Right atrium auricular region (tissue), 2 donors: Measurements from ENCODE around the gene NAV2. TPM values are rescaled to one million over a fixed set of nuclear protein-coding genes. Genes with fewer than 3 reads are reported as not detected.
"Not testable (repeated sequence)": the region's sequence is repeated elsewhere in the genome, so short reads cannot be mapped to it uniquely, and the experiment has no call there.

ENCODE experiments used
- DNase-seq: peaks from one replicate; pipeline ENCODE4 v3.0.0-alpha.2; 2019; ENCODE audit warnings: low spot score
- H3K27ac ChIP-seq, 2 donors: fragments of 200-600 bp; sonication (generic); 1 replicate in 1 of 2; 2 replicates in 1 of 2; pipeline ENCODE4 v1.5.1; 2016 to 2019
- H3K27me3 ChIP-seq, 2 donors: fragments of 200-600 bp; sonication (generic); one replicate each; pipeline versions ENCODE4 v1.5.1 to v1.6.0; 2017 to 2019
- H3K36me3 ChIP-seq: fragments of 200-600 bp; sonication (generic); one replicate; pipeline ENCODE4 v1.5.1; 2016
- H3K4me1 ChIP-seq, 2 donors: fragments of 200-600 bp; sonication (generic); one replicate each; pipeline versions ENCODE4 v1.5.1 to v1.6.0; 2017 to 2019
- H3K4me3 ChIP-seq, 2 donors: fragments of 200-600 bp; sonication (generic); 1 replicate in 1 of 2; 2 replicates in 1 of 2; pipeline ENCODE4 v1.5.1; 2017 to 2019; ENCODE audit warnings: mild to moderate bottlenecking in 1 of 2, moderate library complexity in 1 of 2
- H3K9me3 ChIP-seq, 2 donors: fragments of 200-600 bp; sonication (generic); one replicate each; pipeline ENCODE4 v1.5.1; 2019
- total RNA-seq, 2 donors: library from RNA; depleted of rRNA; stranded (reverse); fragments of >200 nt; gene quantifications; one replicate each; pipeline ENCODE4 v1.1.0, GENCODE V29; 2016
- TF ChIP-seq, protein P1 (sequence below), 2 donors: fragments of 200-600 bp; sonication (generic); IDR thresholded peaks; one replicate each; pipeline ENCODE4 v1.5.1; 2019; ENCODE audit warnings: antibody characterized with exemption in 2 of 2

Gene NAV2
- total RNA-seq, 2 donors from 2014 or later, result 11.4 to 19.2 TPM

GRCh38 chr11:19889531-19889930 lies 176.9 kb downstream of the NAV2 start:
- Histone ChIP-seq H3K4me3 (no peak overlapping the region), H3K4me1 (peaks cover 0 to 9% of the 10 kb centered on the region in 2 donors), H3K27me3 (no peaks in the 10 kb centered on the region), H3K27ac (no peak overlapping the region), H3K9me3 (no peaks in the 10 kb centered on the region), H3K36me3 (peaks cover 15% of the 10 kb centered on the region)
- TF ChIP-seq, protein P1, sequence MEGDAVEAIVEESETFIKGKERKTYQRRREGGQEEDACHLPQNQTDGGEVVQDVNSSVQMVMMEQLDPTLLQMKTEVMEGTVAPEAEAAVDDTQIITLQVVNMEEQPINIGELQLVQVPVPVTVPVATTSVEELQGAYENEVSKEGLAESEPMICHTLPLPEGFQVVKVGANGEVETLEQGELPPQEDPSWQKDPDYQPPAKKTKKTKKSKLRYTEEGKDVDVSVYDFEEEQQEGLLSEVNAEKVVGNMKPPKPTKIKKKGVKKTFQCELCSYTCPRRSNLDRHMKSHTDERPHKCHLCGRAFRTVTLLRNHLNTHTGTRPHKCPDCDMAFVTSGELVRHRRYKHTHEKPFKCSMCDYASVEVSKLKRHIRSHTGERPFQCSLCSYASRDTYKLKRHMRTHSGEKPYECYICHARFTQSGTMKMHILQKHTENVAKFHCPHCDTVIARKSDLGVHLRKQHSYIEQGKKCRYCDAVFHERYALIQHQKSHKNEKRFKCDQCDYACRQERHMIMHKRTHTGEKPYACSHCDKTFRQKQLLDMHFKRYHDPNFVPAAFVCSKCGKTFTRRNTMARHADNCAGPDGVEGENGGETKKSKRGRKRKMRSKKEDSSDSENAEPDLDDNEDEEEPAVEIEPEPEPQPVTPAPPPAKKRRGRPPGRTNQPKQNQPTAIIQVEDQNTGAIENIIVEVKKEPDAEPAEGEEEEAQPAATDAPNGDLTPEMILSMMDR (IDR thresholded peaks at IDR 0.05), result no peak
- no peak for DNase-seq

DNA sequence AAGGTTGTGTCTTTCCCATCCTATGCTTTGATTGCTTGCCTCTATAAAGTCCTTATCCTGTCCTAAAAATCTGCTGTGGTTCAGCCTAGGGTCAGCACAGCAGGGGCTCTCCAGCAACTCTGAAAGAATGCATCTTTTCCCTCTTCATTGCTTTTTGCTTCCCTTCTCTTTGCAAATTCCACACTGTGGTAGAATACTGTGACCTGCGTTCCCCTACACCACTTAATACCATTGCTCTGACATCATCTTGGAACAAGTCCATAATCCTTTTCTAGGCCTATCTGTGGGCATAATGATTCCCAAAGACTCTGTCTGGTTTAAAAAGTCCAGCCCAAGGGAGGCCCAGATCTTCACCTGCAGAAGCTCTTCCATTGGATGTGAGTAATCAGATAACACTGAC lies 177.7 kb downstream of the NAV2 start:
- peaks cover 10% of the 10 kb centered on the region for H3K36me3 ChIP-seq
- TF ChIP-seq, protein P1 (IDR thresholded peaks at IDR 0.05), result no peak
- peaks cover 0 to 9% of the 10 kb centered on the region in 2 donors for H3K4me1 ChIP-seq
- H3K27ac ChIP-seq, result peak overlapping the region in 1 of 2 donors; percentile 35
- no peak for DNase-seq
- no peaks in the 10 kb centered on the region for H3K27me3 ChIP-seq
- no peak overlapping the region for H3K4me3 ChIP-seq
- H3K9me3 ChIP-seq, result no peaks in the 10 kb centered on the region

DNA sequence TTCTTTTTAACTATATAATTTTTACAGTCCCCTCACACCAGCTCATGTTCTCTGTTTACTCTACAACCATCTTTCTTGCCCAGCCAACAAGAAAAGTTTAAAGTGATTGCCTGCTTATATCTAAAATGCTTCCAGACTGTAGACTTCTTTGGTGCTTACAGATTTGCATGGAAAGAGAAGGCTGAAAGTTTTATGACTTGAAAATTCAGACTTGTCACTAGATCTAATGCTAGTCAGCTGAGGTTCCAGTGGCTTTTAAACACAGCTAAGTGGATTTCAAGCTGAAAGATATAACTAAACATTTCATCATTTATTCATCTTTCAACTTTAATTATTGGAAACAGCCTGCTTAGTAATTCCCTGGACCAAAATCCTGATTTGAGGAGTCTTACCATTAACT lies 178.4 kb downstream of the NAV2 start:
- peaks cover 0 to 9% of the 10 kb centered on the region in 2 donors for H3K4me1 ChIP-seq
- H3K4me3 ChIP-seq, result no peak overlapping the region
- TF ChIP-seq, protein P1 (IDR thresholded peaks at IDR 0.05), result no peak
- H3K27me3 ChIP-seq, result no peaks in the 10 kb centered on the region
- H3K36me3 ChIP-seq, result peaks cover 6% of the 10 kb centered on the region
- no peak for DNase-seq
- peak overlapping the region in 1 of 2 donors; percentile 35 for H3K27ac ChIP-seq
- H3K9me3 ChIP-seq, result no peaks in the 10 kb centered on the region

DNA sequence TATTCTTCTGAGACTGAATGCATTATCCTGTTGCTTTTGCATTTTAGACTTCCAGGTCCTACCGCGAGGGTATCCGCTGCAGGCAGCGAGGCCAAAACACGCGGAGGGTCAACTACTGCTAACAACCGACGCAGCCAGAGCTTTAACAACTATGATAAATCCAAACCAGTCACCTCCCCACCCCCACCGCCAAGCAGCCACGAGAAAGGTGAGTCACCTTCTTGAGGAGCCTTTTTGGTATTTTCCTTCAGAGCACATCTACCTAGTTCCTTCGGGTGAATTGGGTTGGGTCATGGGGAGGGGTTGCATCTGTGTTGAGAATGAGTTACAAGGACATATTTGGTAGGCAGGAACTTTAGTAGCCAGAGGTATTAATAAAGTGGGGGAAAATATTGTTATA lies 179.8 kb downstream of the NAV2 start:
- Histone ChIP-seq H3K27me3 (no peaks in the 10 kb centered on the region), H3K9me3 (no peaks in the 10 kb centered on the region), H3K4me3 (no peak overlapping the region), H3K4me1 (peaks cover 0 to 9% of the 10 kb centered on the region in 2 donors), H3K27ac (no peak overlapping the region), H3K36me3 (peaks cover 4% of the 10 kb centered on the region)
- TF ChIP-seq, protein P1 (IDR thresholded peaks at IDR 0.05), result no peak
- no peak for DNase-seq

DNA sequence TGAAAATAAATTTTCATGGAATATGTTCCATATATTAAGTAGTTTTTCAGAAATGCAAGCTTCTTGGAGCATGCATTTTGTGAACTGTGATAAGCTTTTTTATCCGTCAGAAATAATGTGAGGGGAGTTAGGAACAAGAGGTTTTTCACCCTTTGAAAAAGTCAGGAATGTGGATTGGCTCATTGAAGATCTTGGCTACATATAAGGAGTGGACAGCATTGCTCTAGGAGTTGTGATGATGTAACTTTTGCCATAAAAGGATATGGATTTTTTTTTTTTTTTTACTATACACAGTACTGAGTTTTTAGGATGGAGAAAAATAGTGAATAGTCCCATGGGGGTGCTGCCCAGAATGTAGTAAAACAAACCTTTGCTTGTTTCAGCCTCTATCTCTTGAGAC lies 180.2 kb downstream of the NAV2 start:
- Histone ChIP-seq H3K4me3 (no peak overlapping the region), H3K27ac (no peak overlapping the region), H3K36me3 (peaks cover 4% of the 10 kb centered on the region), H3K4me1 (peaks cover 0 to 9% of the 10 kb centered on the region in 2 donors), H3K27me3 (no peaks in the 10 kb centered on the region), H3K9me3 (no peaks in the 10 kb centered on the region)
- TF ChIP-seq, protein P1 (IDR thresholded peaks at IDR 0.05), result no peak
- DNase-seq, result no peak

DNA sequence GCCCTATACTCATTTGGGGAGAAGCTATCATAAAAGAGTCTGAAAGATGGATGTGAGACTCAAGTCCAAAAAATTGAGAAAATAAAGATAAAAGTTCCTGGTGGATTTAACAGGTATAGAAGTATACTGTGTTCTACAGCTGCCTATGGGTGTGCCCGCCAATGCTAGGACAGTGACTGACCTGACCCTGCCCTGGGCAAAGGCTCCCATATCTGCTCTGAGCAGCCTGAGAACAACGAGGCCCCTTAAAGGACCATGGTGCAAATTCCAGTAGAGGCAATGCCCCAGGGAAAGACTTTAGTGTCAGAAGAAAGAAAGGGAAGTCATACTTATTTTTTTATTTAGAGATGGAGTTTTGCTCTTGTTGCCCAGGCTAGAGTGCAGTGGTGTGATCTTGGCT lies 181.8 kb downstream of the NAV2 start:
- TF ChIP-seq, protein P1 (IDR thresholded peaks at IDR 0.05), result no peak
- H3K27ac ChIP-seq, result no peak overlapping the region
- H3K9me3 ChIP-seq, result no peaks in the 10 kb centered on the region
- peaks cover 4% of the 10 kb centered on the region for H3K36me3 ChIP-seq
- no peak overlapping the region for H3K4me3 ChIP-seq
- H3K4me1 ChIP-seq, result peaks cover 0 to 9% of the 10 kb centered on the region in 2 donors
- no peaks in the 10 kb centered on the region for H3K27me3 ChIP-seq
- DNase-seq, result no peak

GRCh38 chr11:19895037-19895436 lies 182.4 kb downstream of the NAV2 start:
- H3K4me1 ChIP-seq, H3K36me3 ChIP-seq, H3K4me3 ChIP-seq, DNase-seq, H3K9me3 ChIP-seq, H3K27ac ChIP-seq, H3K27me3 ChIP-seq: not testable (repeated sequence)
